GM20431 (cell line): ENCODE data around the gene DCC.

ENCODE experiments used
- in situ Hi-C: fragments of 300-500 bp; cut with MseI, MboI; formaldehyde crosslinking; loops from one replicate; pipeline ENCODE4 v1.15.0; 2020; ENCODE audit warnings: low sequenced_read_pairs; ENCODE audit not compliant: unreplicated experiment

Gene DCC

GRCh38 chr18:52953387-52953786, 613.4 kb downstream of the DCC start:
- in situ Hi-C loops = no loop called here

- in situ Hi-C loops = no loop called here
These were observed 623.5 kb downstream of the DCC start for GRCh38 chr18:52963481-52963880.

- in situ Hi-C loops = no loop called here
These were observed 630.7 kb downstream of the DCC start for GRCh38 chr18:52970686-52971085.

GRCh38 chr18:52971097-52971496, 631.1 kb downstream of the DCC start:
- in situ Hi-C loops = no loop called here

- in situ Hi-C loops = no loop called here
These were observed 639.9 kb downstream of the DCC start for GRCh38 chr18:52979892-52980291.

GRCh38 chr18:52991246-52991645, 651.2 kb downstream of the DCC start:
- in situ Hi-C loops = no loop called here

- in situ Hi-C loops = no loop called here
These were observed 652.0 kb downstream of the DCC start for GRCh38 chr18:52992041-52992440.

GRCh38 chr18:52995875-52996274, 655.9 kb downstream of the DCC start:
- in situ Hi-C loops = no loop called here

- in situ Hi-C loops = no loop called here
These were observed 659.6 kb downstream of the DCC start for GRCh38 chr18:52999633-53000032.

GRCh38 chr18:53004798-53005197, 664.8 kb downstream of the DCC start:
- in situ Hi-C loops = no loop called here

- in situ Hi-C loops = no loop called here
These were observed 678.8 kb downstream of the DCC start for GRCh38 chr18:53018791-53019190.

GRCh38 chr18:53025247-53025646, 685.2 kb downstream of the DCC start:
- in situ Hi-C loops = no loop called here

GRCh38 chr18:53028565-53028964, 688.6 kb downstream of the DCC start:
- in situ Hi-C loops = no loop called here

GRCh38 chr18:53033128-53033527, 693.1 kb downstream of the DCC start:
- in situ Hi-C loops = no loop called here

GRCh38 chr18:53038608-53039007, 698.6 kb downstream of the DCC start:
- in situ Hi-C loops = no loop called here

GRCh38 chr18:53040286-53040685, 700.3 kb downstream of the DCC start:
- in situ Hi-C loops = no loop called here

- in situ Hi-C loops = no loop called here
These were observed 716.1 kb downstream of the DCC start for GRCh38 chr18:53056064-53056463.

- in situ Hi-C loops = no loop called here
These were observed 730.8 kb downstream of the DCC start for GRCh38 chr18:53070788-53071187.

GRCh38 chr18:53080687-53081086, 740.7 kb downstream of the DCC start:
- in situ Hi-C loops = no loop called here

- in situ Hi-C loops = no loop called here
These were observed 753.6 kb downstream of the DCC start for GRCh38 chr18:53093636-53094035.

GRCh38 chr18:53101536-53102105, 761.6 kb downstream of the DCC start:
- in situ Hi-C loops = no loop called here

- in situ Hi-C loops = no loop called here
These were observed 774.4 kb downstream of the DCC start for GRCh38 chr18:53114441-53114840.
